Stimulated activated CD4-positive, alpha-beta T cell treated with anti-CD3 and anti-CD28 coated beads, Interleukin-12 subunit alpha, Interleukin-12 subunit beta, amount 100 ng/mL, for 48 hours (primary cell): Measurements from ENCODE around the gene RSPH9.

Experiments
- DNase-seq, 3 donors: peaks; one replicate each; pipeline ENCODE4 v3.0.0-alpha.2; 2020; ENCODE audit warnings: low read depth in 2 of 3, low spot score in 1 of 3

Gene RSPH9

GRCh38 chr6:43667245-43668150 lies 22.7 kb downstream of the RSPH9 start:
- peak; percentile 72 to 80 (median 78) for DNase-seq

- peak; percentile 30 to 51 (median 42) for DNase-seq
These were observed 23.6 kb downstream of the RSPH9 start for GRCh38 chr6:43668151-43669028.

GRCh38 chr6:43669050-43669921 lies 24.4 kb downstream of the RSPH9 start:
- no peak for DNase-seq

DNA sequence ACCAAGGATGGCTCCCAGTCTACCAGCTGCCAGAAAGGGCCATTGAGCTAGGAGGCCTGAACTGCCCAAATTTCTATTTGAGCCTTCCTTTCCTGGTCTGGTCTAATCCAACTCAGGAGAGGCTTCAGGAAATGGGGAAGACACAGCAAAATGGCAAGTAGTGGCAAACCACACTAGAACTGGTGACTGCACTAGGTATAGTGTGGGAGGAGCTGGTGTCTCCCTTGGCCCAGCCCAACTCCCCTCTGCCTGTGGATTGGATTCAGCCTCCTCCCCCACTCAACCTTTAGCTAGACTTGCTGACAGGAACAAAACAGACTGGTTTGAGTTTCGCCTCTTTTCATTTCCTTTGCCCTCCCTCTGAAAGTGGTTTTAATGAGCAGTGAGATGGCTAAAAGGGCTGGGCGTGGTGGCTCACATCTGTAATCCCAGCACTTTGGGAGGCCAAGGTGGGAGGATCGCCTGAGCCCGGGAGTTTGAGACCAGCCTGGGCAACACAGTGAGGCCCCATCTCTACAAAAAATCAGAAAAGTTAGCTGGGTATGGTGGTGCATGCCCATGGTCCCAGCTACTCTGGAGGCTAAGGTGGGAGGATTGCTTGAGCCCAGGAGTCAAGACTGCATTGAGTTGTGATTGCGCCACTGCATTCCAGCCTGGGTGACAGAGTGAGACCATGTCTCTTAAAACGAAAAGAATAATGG lies 25.2 kb downstream of the RSPH9 start:
- peak in 2 of 3 donors; percentile 21 to 30 for DNase-seq

- DNase-seq = no peak
These were observed 25.8 kb downstream of the RSPH9 start for GRCh38 chr6:43670623-43670986.

GRCh38 chr6:43671011-43671800 lies 26.4 kb downstream of the RSPH9 start:
- no peak for DNase-seq

DNA sequence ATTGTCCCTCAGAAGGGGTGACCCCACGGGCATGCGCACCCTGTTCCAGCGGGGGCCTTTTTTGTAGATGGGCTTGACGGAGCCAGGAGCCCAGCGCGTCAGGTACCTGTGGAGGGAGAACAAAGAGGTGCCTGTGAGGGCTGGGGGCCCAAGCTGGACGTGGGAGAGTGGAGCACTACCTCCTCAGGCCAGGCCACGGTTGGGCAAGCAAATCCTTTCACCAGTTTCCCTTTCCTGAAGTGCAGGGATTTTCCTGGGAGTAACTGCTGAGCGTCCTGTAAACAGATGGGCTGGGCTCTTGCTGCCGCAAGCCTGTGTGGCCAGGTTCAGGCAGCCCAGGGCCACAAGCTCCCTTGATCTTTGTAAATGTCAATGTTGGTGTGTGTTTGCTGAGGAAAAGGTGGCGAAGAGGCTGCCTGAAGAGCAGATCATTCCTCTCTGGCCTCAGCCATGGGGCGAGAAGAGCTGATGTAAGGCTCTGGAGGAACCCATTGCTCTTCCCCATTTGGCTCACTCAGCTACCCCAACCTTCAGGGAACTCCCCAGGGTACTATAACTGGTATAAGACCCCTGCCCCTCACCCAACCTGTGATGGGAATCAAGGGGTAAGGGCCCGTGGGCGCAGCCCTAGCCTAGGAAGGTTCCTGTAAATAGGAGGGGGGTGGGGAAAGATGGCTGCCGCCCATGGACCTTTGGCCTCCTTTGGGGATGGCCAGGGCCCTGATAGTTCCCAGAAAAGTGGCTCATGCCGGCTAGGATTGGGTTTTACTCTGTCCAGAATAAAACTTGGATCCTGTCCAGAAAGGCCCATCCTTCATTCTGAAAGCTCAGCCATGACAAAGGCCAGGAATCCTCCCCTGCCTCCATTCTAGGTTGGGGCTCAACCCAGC lies 27.2 kb downstream of the RSPH9 start:
- DNase-seq = no peak

GRCh38 chr6:43673444-43674084 lies 28.7 kb downstream of the RSPH9 start:
- no peak for DNase-seq

DNA sequence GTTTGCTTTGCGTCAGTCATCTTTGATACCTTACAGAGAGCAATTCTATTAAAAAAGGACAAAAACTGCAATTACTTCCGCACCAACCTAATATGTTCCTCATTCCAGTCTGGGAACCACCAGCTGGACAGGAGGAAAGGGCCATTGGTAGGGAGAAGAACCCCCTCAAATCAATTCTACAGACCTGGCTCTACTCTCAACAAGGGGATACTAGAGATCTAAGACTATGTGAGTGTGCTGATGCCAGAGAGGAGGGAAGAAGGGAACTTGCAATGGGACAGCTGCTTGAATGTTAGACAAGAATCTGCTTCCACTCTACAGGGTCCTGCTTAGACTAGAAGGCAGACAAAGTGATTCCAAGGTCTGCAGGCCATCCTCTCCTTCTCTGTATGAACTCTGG lies 29.5 kb downstream of the RSPH9 start:
- no peak for DNase-seq

- no peak for DNase-seq
These were observed 30.1 kb downstream of the RSPH9 start for GRCh38 chr6:43674921-43675320.

- no peak for DNase-seq
These were observed 32.2 kb downstream of the RSPH9 start for GRCh38 chr6:43676962-43677606.

DNA sequence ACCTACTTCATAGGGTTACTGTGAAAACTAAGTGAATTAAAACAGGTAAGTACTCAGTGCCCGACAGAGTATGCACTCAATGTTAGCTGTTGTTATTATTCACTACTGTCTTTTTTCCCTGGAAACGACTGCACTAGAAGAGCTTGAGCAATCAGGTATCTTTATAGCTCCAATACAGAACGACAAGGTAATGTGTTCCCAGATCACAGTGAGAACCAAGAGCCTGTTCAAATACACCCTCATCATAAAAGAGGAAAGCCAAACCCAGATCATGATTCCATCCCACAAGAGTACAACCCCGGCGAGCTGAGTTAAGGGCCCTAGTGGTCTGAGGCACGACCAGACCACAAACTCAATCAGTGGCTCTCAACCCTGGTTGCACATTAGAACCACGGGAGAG lies 32.9 kb downstream of the RSPH9 start:
- DNase-seq = no peak

- DNase-seq = no peak
These were observed 33.5 kb downstream of the RSPH9 start for GRCh38 chr6:43678341-43678740.

- DNase-seq = no peak
These were observed 34.2 kb downstream of the RSPH9 start for GRCh38 chr6:43679057-43679456.

DNA sequence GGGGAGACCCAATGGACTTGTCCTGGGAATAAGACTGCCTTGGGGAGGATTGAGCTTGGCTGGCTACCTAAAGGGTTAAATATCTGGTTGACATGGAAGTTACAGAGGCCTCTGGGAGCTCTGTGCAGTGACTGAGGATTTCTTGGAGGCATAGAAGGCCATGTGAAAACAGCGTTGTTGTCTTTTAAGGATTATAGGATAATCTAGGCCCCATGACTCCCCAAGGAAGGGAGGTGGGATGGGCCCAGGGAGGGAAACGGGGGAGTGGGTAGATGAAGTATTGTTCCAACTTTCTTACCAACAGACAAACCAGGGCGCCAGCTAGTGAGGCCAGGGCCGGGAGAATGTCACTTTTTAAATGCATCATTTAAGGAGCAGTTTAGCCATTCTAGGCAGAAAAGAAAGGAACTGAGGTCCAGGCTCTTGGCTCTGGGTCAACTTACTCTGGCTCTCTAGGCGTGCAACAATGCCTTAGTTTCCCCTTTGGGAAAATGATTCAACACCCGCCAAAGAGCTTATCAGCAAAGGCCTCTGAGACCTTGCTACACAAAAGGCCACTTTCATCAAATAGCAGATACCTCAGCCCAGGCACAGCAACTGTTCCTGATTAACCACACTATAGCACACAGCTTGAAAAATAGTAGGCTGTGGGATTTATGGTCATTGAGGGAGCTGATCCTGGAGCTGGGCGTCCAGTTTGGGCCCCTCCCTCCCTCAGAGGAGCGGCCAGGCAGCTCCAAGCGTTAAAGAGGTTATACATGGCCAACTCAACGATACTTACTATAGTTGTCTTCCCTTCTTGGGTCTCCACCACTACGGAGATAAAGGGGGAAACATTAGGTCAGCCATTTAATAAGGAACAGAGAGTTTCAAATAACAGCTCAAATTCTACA lies 35.7 kb downstream of the RSPH9 start:
- no peak for DNase-seq

GRCh38 chr6:43681303-43681702 lies 36.5 kb downstream of the RSPH9 start:
- no peak for DNase-seq
